GM19025 (cell line): ENCODE measurements around the gene DYRK1B.

Source experiments
- ATAC-seq: cut with Tn5 transposase; IDR thresholded peaks from one replicate; pipeline ENCODE4 v1.9.1; 2021; ENCODE audit warnings: mild to moderate bottlenecking, low read depth, moderate library complexity; ENCODE audit not compliant: unreplicated experiment

The DYRK1B gene

DNA sequence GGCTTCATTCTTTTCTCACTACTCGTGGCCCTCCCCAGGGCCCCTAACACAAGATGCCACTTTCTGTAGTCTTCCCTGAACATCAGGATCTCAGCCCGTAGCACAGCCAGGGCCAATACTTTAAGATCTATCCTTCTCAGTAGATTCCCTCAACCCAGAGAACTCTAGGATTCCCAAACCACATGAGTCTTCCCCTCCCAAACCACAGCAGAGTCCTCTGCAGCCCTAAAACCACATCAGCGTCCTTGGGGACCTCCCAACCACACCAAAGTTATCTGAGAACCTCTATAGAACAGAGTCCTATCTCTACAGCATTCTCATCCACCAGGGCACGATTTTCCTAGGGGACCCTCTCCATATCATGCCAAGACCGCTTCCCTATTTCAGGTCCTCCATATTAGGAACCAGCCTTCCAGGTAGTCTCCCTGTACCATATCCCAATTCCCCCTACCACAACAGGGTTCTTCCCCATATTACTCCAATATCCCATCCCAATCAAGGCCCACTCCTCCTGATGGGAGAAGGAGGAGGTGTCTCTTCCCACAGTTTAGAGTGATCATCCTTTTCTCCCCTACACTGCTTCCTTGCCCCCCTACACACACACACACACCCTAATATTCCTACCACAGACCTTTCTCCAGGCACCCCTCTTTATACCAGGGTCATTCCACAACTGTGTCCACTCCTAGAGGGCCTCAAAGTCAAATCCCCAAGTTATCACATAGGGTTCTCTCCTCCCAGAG is 1.4 kb downstream of the DYRK1B start:
- ATAC-seq = no peak

DNA sequence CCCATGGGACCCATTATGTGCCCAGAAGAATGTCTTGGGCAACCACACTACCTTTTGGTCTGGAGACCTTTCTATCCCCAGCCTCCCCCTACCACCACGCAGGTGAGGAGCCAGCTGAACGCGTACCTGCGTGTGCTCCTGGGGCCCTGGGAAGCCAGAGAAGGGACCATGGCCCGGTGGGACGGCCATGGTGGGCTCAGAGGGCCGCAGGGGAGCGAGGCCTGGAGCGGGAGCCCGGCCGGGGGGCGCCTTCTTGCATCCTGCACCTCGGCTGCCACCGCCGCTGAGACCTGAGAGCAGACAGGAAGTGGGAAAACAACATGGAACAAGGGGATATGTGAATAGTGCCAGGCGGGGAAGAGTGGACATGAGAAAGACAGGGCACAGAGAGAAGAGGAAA is 2.3 kb downstream of the DYRK1B start:
- no peak for ATAC-seq

DNA sequence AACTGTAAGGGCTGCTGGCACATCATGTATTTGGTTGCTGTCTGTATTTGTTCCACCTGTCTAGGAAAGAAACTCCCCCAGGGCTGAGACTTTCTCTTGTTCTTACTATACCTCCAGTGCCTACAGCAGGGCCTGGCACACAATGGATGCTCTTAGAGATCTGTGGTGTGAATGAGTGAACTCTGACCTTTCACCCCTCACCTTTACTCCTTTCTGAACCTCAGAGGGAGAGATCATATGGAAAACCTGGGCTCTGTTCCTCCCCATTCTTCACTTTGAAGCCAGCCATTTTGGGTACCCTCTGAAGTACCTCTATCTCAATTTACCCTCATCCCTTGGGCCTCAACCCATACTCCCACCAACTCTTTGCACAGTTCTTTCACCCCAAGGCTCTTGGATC is 3.1 kb downstream of the DYRK1B start:
- ATAC-seq = no peak

DNA sequence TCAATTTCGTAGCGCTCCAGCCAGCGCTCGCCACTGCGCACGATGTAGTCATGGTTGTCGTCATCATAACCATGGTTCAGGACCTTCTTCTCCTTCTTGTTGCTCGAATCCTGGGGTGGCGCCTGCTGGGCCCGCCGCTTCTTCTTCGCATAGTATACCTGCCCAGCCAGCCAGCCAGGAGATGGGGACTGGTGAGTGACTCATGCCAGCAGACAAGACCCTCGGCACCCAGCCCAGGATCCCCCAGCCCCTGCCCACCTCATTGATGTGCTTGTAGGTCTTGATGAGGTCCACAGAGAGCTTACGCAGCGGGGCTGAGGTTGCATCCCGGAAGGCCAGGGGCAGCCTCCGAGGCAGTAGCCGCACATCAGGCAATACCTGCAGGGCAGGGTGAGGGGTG is 3.6 kb downstream of the DYRK1B start:
- ATAC-seq = no peak

DNA sequence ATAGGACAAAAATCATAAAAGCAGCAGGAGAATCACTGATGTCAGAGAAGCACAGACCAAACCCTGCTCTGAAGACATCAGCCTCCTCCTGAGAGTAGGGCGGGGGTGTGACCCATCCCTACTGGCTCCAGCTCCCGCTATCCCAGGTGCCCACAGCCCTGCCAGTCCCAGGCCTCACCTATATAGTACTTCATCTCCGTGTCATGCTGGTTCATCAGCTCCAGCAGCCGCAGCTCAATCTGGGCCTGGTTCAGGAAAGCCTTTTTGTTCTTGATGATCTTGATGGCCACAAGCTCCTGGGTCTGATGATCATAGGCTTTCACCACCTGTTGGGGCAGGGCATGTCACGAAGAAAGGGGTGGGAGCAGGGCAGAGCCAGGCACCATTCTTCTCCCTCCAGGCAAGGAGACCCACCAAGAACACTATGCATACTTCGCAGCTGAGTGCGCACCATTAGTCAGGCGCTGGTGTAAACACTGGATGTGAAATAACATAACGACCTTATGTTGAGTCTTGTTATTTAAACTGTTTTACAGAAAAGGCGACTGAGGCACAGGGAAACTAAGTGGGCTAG is 4.2 kb downstream of the DYRK1B start:
- ATAC-seq = no peak

DNA sequence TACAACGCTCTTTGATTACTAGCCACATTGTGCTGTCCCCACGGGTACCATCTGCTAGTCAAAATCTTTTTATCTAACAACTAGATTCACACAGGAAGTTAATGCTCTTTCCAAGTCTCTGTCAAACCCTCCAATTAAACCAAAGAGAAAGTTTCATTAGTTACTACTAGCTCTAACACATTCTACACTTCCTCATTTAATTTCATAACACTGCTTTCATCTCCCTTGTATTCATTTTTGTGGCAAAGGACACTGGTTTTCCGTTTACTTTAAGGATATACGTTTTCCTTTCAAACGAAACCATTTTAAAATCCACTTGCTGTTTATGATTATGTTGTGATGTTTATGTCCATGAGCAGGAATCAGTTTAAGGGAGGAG is 5.3 kb downstream of the DYRK1B start:
- no peak for ATAC-seq

DNA sequence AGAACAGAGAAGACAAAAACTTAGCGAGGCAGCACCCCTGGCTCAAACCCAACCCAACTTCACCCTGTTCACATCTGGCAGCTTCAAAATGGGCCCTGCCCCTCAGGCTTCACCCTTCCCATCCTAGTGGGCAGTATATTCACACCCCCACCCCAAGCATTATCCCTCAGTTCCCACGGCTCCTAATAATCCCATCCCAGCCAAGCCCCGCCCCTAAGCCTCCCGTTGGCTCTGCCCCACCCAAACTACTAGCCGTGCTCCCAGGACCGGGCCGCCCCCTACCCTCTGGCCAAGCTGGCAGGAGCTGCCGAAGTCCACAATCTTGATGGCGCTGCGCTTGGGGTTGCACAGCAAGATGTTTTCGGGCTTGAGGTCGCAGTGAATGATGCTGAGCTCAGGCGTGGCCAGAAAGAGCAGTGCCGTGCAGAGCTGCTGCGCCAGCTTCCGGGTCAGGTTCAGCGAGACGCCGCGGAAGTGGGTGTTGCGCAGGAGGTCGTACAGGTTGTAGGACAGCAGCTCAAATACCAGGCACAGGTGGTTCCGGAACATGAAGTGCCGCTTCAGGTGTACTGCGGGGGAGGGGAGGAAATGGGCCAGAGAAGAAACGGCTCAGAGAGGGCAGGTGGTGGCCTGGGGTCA is 5.8 kb downstream of the DYRK1B start:
- no peak for ATAC-seq

DNA sequence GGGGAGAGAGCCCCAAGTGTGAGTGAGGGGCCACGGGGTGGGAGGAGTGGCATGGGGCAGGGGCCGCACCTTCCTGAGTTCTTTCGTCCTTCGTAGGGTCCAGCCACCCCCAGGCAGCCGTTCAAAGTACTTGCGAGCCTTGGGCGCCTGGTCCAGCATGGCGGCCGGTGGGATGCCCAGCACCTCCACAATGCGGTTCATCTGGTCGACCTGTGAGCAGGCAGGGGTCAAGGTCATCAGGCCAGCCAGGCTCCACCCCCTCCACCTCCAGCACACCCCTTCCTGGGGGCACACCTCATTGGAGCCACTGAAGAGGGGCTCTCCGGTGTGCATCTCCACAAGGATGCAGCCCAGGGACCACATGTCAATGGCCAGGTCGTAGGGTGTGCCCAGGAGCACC is 6.7 kb downstream of the DYRK1B start:
- ATAC-seq = no peak

DNA sequence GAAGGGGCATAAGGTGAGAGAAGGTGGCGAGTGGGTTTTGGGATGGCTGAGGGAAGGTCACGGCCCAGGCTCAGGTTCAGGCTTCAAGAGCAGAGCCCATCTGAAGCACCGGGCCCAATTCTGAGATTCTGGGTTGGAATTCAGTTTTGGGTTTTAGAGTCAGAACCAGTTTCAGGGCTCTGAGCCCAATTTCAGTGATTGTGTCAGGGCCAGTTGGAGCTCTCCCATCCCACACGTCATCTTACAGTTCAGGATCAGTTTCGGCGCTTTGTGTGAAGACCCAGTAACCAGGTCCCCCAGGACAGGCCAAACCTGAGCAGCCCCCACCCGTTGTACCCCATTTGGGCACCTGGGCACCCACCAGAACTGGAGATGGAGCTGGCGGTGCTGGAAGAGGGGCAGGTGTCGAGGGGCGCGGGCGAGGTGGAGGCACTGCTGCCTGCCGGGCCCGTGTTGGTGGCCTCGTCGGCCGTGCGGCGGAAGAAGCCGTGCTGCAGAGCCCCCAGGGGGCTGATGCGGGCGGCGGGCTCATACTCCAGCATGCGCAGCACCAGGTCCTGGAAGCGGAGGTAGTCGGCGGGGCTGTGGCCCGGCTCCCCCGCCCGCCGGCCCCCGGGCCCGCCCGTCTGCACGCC is 7.5 kb downstream of the DYRK1B start:
- no peak for ATAC-seq

DNA sequence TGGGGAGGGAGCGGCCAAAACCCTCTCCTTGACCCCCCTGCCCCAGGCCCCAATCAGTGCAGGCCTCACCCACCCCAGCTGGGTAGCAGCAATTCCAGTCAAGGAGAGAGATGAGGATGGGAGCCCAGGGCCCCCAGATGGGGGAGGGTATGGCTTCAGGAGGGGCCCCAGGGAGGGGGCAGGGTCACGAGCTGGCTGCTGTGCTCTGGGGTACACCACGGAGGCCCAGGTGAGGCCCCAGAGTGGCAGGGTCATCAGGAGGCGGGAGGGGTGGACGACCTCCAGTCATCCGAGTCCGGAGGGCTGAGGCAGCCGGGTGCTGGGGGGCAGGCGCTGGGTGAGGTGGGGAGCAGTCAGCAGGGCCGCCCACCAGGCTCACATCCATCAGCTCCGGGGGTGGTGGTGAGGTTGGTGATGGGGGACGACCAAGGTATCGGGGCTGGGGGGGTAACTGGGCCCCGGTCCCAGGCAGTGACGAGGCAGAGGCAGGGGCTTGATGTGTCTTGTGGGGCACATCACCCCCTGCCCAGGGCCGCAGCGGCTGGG is 8.4 kb downstream of the DYRK1B start:
- ATAC-seq = no peak

DNA sequence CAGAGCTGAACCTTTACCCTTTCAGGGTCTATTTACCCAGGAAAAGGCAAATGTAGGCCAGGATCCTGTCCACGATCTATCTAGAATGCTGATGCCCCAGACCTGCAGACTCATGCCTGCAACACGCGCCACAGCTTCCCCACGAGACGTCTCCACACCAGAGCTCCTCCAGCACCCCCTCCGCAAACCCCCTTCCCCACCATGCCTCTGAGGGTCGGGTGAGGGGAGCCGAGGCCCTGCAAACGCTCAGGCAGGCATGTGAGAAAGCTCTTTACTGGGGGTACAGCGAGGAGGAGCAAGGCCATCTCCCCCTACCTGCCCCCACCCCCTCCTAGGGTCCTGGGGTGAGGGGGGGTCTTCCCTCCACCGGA is 8.9 kb downstream of the DYRK1B start:
- ATAC-seq = no peak

DNA sequence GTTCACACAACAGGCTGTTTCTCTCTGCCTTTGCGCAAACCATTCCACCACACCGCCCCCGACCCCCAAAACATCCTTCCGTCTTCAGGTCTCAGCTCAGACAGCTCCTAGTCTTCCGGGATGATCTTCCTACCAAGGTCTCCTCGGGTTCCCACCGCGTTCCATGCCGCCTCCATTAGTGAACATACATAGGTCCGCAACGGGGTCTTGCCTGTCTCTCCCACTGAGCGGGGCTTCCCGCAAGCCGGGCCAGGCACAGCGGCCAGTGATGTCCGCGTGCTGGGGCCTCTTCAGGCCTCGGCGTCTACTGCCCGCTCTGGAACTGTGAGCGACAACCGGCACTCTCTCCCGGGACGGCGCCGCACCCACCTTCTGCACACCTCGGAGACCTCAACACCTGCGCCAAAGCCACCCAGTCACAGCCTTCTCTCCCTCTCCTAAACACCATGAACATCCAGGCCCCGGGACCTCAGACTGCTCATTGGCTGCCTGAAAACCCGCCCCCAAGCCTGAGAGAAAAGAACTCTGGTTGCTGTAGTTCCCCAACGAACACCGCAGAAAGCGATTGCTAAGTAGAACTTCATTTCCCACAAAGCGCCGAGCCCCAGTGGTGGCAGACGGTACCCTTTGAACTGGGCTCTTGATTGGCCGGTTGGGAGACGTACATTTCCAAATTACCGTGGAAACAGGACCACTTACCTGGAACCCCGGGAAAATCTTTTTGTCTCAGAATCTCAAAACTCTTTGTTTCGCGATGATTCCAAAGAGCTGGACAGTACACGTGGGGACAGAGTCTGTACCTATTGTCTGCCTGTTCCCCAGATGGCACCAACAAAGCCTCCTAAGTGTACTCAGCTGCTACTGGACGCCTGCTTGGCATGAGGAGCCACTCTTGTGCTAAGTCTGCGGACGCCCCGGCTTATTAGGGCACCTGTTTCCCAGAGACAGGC is 9.5 kb downstream of the DYRK1B start:
- ATAC-seq = peak; percentile 90

DNA sequence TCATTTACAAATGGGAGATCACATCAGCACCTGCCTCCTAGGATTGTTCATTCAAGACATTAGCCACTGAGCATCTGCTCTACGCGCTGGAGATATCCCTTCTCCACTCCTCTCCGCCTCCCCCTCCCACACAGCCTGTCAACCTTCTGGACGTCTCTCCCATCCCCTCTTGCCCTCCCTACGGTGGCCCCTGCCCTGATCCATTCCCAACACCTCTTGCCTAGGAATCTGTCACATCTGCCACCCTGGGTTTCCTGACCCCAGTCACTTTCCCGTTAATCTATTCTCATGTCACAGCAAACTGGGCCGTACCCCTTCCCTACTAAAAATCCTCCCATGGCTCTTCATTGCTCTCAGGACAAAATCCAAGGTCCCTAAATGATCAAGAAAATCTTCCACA is 10.3 kb downstream of the DYRK1B start:
- no peak for ATAC-seq

DNA sequence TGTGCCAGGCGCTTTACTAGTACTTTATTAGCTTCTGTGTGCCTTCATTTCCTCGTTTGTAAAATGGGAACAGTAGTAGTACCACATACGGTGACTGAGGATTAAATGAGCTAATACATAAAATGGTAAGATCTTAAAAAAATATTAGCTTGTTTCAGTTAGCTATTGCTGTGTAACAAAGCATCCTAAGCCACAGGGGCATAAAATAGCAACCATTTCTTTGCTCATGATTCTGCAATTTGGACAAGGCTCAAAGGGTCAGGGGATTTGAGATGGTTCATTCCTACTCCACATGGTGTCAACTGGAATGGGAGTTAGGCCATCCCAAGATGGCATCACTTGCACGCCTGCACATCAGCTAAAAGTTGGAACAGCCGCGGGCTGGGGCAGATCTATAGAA is 13.3 kb downstream of the DYRK1B start:
- ATAC-seq = no peak

DNA sequence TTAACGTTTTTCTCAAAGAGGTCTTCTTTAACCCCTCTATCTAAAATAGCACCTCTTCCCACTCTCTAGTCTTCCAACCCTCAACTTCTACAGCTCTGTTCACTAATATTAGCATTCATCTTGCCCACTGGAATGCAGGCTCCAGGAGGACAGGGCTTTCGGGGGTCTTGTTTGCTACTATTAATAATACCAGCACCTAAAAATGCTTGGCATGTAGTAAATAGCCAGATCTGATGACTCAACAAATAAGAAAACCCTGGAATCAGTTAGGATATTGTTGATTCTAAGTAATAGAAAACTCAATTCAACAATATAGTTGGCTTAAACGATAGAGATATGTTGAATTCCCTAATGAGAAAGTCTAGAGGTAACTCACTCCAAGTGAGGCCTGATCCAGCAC is 14.2 kb downstream of the DYRK1B start:
- ATAC-seq = no peak

DNA sequence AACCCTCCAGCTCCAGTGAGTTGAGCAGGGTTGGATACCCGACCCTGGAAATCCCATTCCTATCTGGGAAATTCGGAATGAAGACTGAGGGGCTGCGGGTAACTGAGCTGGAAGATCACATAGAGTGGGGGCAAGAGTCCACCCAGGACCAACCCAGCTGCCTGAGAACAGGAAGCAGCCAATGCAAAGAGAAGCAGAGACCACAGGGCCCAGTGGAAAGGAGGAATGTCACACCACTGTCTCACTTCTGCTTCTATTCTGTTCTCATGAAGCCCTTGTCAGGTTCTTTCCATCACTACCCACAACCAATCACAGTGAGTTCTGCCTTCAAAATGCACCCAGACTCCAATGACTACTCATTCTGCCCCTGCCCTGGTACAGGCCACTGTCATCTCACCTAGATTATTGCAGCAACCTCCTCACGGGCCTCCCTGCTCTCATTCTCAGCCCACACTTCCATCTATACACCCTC is 15.3 kb downstream of the DYRK1B start:
- ATAC-seq = peak; percentile 80

DNA sequence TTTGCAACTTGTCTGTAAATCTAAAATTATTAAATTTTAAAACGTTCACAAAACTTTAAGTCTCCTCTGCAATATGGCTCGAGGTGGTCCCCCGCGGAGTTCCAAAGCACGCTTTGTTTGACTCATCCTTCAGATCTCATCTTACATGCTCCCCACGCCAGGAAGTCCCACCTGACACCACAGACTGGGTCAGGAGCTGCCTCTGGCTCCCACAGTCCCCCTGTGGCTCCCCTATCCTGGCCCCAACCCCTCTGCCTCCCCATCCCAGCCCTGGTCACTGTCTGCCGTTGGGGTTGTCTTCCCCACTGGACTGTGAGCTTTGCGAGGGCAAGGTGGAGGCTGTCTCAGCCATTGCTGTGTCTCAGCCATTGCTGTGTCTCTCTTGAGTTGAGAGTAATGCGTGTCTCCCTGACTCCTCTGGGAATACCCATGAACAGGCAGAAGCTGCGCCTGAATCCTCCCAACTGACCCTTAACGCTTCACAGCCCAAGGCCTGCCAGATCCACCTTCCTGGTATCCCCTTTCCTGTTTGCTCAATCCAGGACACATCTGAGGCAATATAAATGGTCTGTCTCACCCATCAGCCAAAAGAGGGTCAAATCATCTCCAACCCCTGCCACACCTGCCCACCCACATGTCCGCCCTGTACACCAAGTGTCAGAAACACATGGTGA is 15.9 kb downstream of the DYRK1B start:
- ATAC-seq = no peak

DNA sequence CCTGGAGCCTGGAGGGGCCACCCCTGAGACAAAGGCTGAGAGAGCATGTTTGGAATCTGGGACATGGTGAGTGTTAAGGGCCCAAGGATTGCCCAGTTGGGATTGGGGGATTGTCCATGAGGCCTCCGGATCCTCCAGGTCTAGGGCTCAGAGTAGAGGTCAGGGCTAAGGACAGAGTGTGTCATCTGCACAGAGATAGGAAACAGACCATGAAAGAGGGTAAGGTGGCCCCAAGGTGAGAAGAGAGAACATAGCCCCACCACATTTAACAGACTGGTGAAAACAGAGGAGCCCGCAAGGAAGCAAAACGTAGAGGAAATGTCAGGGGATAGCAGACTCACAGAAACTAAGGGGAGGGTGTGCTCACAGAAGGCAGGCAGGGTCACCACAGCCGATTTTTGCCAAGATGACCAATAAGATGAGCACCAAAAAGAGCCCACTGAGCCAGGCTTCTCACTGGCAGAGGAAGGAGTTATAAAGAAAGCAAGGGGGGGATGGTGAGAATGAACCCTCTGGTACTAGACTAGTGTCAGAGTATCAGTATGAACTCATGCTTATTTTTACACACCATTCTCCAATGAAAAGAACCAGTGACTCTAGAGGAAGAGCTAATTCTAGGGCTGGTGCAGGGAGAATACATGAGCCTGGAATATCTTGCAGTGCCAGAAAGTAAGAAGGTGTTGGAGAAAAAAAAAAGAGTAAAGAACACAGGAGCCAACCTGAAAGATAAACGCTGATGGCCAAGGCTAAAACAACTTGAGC is 17.5 kb downstream of the DYRK1B start:
- ATAC-seq = no peak

DNA sequence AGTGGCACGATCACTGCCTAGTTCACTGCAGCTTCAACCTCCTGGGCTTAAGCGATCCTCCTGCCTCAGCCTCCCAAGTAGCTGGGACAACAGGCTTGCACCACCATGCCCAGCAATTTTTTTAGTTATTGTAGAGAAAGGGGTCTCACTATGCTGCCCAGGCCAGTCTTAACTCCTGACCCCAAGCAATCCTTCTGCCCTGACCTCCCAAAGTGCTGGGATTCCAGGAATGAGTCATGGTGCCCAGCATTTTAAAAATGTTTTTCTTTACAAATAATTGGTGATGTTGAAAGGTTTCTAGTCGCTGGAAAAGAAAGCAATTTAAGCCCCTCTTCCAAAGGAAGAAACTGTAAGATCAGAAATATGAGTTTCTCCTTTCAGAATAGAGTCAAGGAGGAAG is 19.4 kb downstream of the DYRK1B start:
- no peak for ATAC-seq
